ENCODE results near the gene SLC35B1. TPM values are rescaled to one million over a fixed set of nuclear protein-coding genes. Genes with fewer than 3 reads are reported as not detected.

The SLC35B1 gene
- total RNA-seq, 1 donor from 2014 or later: 42.0 TPM

DNA sequence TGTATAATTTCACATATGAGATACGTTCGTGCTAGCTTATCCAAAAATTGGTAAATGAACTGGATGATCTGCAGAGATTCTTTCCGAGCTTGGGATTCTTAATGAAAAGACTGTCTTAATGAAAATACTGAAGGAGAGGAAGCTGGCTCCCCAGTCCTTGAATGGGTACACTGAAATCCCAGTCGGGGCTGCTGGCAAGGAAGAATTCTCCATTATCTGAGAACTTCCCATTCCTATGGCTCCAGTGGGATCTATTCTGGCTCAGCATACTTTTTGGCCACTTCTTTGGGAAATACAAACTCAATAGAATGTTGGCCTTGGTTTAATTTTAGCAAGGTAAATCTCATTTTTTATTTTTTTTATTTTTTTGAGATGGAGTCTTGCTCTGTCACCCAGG is 23.7 kb upstream of the SLC35B1 start:
- H3K27me3 ChIP-seq: no peaks in the 10 kb centered on the region
- peaks cover 51% of the 10 kb centered on the region for H3K4me1 ChIP-seq
- H3K36me3 ChIP-seq: no peaks in the 10 kb centered on the region
- H3K27ac ChIP-seq: no peak overlapping the region
- TF ChIP-seq POLR2A (IDR thresholded peaks at IDR 0.05) (no peak), POLR2AphosphoS5 (IDR thresholded peaks at IDR 0.05; ENCODE audit: insufficient read depth in 1 of 2, low read depth in 1 of 2) (no peak)
- TF ChIP-seq, protein P1, sequence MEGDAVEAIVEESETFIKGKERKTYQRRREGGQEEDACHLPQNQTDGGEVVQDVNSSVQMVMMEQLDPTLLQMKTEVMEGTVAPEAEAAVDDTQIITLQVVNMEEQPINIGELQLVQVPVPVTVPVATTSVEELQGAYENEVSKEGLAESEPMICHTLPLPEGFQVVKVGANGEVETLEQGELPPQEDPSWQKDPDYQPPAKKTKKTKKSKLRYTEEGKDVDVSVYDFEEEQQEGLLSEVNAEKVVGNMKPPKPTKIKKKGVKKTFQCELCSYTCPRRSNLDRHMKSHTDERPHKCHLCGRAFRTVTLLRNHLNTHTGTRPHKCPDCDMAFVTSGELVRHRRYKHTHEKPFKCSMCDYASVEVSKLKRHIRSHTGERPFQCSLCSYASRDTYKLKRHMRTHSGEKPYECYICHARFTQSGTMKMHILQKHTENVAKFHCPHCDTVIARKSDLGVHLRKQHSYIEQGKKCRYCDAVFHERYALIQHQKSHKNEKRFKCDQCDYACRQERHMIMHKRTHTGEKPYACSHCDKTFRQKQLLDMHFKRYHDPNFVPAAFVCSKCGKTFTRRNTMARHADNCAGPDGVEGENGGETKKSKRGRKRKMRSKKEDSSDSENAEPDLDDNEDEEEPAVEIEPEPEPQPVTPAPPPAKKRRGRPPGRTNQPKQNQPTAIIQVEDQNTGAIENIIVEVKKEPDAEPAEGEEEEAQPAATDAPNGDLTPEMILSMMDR (IDR thresholded peaks at IDR 0.05): no peak
- H3K4me3 ChIP-seq: no peak overlapping the region
- no peak for DNase-seq (ENCODE audit: extremely low spot score in 2 of 2)
- intact Hi-C loops (cut with DNase I): no loop called here
- H3K9me3 ChIP-seq: no peaks in the 10 kb centered on the region

DNA sequence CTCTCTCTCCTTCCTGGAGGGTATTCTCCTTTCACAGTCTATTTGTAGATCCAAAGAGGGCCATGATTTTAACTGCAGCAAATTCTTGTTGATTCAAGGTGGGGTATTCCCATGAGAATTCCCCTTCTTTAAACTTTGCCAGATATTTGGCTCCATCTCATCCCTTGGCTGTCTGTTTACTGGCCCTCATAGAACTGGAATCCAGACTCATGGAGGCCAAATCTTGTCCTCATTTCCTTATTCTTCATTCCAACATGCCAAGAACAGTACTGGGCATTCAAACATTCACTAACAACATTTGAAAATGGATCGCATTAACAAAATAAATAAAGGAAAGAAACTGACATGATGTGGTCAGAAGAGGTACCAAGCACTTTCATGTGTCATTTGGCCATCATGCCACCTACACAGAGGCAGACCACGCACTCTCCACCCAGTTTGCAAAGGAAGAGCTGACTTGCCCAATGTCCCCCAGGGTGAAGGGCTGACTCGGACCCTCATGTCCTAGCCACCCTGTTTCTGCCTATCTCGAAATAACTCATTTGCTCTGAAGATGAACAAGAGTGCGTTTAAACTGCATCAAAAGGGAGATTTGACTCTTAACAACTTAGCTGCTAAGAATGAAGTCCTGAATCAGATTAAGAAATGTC is 23.1 kb upstream of the SLC35B1 start:
- no peaks in the 10 kb centered on the region for H3K9me3 ChIP-seq
- DNase-seq (ENCODE audit: extremely low spot score in 2 of 2): no peak
- no peak overlapping the region for H3K4me3 ChIP-seq
- H3K4me1 ChIP-seq: peaks cover 51% of the 10 kb centered on the region
- no peaks in the 10 kb centered on the region for H3K27me3 ChIP-seq
- H3K36me3 ChIP-seq: no peaks in the 10 kb centered on the region
- intact Hi-C loops (cut with DNase I): no loop called here
- no peak for TF ChIP-seq POLR2AphosphoS5 (IDR thresholded peaks at IDR 0.05; ENCODE audit: insufficient read depth in 1 of 2, low read depth in 1 of 2)
- TF ChIP-seq, protein P1 (IDR thresholded peaks at IDR 0.05): no peak
- TF ChIP-seq POLR2A (IDR thresholded peaks at IDR 0.05): no peak
- H3K27ac ChIP-seq: peak overlapping the region; percentile 17

DNA sequence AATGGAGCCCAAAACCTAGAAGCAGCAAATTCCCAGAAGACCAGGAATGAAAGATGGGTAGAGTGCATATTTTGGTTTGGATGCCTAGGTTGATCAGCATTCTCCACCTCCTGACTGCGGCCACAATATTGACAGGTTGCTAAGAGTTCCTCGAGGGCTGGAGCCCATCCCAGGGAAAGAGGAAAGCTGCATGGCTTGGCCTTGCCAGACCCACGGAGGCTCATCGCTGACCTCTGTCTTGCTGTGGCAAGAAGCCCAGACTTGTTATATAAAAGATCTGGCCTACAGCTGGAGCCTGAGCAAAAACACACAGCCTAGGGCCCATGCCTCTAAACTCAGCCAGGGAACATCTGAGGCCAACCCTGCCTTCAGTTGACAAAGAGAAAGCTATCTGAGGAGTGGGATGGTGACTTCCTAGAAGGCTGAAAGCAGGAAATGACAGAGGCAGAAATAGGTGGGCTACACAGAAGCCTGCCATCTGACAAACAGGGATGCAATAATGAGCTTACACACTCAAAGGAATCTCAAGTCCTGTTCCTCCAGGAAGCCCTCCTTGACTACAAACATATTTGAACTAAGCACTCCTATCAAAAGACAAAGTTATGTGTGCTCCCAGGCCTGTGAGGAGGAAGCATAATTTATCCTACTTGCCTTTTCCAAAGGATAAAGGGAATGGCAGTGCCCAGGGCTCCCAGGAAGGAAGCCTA is 22.5 kb upstream of the SLC35B1 start:
- TF ChIP-seq, protein P1 (IDR thresholded peaks at IDR 0.05): no peak
- TF ChIP-seq POLR2AphosphoS5 (IDR thresholded peaks at IDR 0.05; ENCODE audit: insufficient read depth in 1 of 2, low read depth in 1 of 2) (peak; percentile 60 to 77), POLR2A (IDR thresholded peaks at IDR 0.05) (no peak)
- H3K4me1 ChIP-seq: peaks cover 51% of the 10 kb centered on the region

DNA sequence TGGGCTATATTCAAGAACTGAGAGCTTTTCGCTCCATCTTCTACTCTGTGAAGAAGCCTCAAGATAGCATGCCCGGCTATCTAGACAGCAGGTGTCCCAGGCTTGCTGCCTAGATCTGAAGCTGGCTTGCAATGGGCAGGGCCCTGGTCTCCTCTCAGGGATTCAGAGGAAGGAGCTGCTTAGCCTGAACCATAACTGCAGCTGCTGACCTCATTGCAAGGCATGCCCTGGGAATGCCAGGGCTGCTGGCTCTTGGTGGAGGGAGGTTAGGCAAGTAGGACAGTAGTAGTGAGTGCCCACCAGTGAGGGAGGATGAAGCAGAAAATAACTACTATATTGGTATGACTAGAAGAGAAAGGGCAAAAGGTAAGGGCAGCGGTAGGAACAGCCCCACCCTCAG is 21.3 kb upstream of the SLC35B1 start:
- no peaks in the 10 kb centered on the region for H3K36me3 ChIP-seq
- intact Hi-C loops (cut with DNase I): no loop called here
- no peaks in the 10 kb centered on the region for H3K9me3 ChIP-seq
- H3K27me3 ChIP-seq: no peaks in the 10 kb centered on the region
- peak overlapping the region; percentile 30 for H3K27ac ChIP-seq
- TF ChIP-seq, protein P1 (IDR thresholded peaks at IDR 0.05): no peak
- TF ChIP-seq POLR2A (IDR thresholded peaks at IDR 0.05): no peak
- no peak for TF ChIP-seq POLR2AphosphoS5 (IDR thresholded peaks at IDR 0.05; ENCODE audit: insufficient read depth in 1 of 2, low read depth in 1 of 2)
- H3K4me3 ChIP-seq: no peak overlapping the region
- H3K4me1 ChIP-seq: peaks cover 56% of the 10 kb centered on the region
- no peak for DNase-seq (ENCODE audit: extremely low spot score in 2 of 2)

More for the DNA sequence above, 22.5 kb upstream of the SLC35B1 start:
- Histone ChIP-seq H3K9me3 (no peaks in the 10 kb centered on the region), H3K36me3 (no peaks in the 10 kb centered on the region), H3K4me3 (no peak overlapping the region), H3K27me3 (no peaks in the 10 kb centered on the region), H3K27ac (peak overlapping the region; percentile 30)
- DNase-seq (ENCODE audit: extremely low spot score in 2 of 2): peak in 1 of 2 donors; percentile 90
- intact Hi-C loops (cut with DNase I): no loop called here

DNA sequence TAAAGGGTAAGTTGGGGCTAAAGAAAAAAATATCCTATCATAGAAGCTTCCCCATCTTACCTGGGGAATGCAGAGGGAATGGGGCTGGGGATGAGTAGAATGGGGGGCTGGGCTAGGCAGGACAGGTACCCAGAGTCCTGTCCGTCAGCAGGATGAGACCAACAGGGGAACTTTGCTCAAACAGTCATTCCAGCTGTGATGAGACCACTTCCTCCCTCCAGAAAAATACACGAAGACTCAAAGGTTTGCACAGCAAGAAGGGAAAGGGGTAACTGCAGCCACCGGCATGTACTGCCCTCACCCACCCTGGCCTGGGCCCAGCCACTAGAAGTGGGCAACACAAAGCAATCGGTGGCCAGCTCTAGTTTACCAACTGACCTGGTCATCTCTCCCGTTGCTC is 20.7 kb upstream of the SLC35B1 start:
- TF ChIP-seq, protein P1 (IDR thresholded peaks at IDR 0.05): no peak
- TF ChIP-seq POLR2AphosphoS5 (IDR thresholded peaks at IDR 0.05; ENCODE audit: insufficient read depth in 1 of 2, low read depth in 1 of 2) (no peak), POLR2A (IDR thresholded peaks at IDR 0.05) (no peak)
- intact Hi-C loops (cut with DNase I): no loop called here
- H3K4me1 ChIP-seq: peaks cover 62% of the 10 kb centered on the region

More for the DNA sequence above, 20.7 kb upstream of the SLC35B1 start:
- Histone ChIP-seq H3K9me3 (no peaks in the 10 kb centered on the region), H3K36me3 (no peaks in the 10 kb centered on the region), H3K27me3 (no peaks in the 10 kb centered on the region), H3K27ac (no peak overlapping the region), H3K4me3 (no peak overlapping the region)
- DNase-seq (ENCODE audit: extremely low spot score in 2 of 2): no peak

All from vagina (tissue), 2 donors.